GM18867 (cell line): ENCODE results near the gene ZIC4.

Experiments
- ATAC-seq: cut with Tn5 transposase; IDR thresholded peaks from one replicate; pipeline ENCODE4 v1.9.1; 2021; ENCODE audit warnings: mild to moderate bottlenecking, moderate library complexity; ENCODE audit not compliant: unreplicated experiment

The ZIC4 gene

GRCh38 chr3:147405231-147406027 is 914 bp downstream of the ZIC4 start:
- no peak for ATAC-seq

GRCh38 chr3:147404800-147405230 is 1.5 kb downstream of the ZIC4 start:
- no peak for ATAC-seq

- no peak for ATAC-seq
Observed at GRCh38 chr3:147404000-147404799, 2.1 kb downstream of the ZIC4 start.

GRCh38 chr3:147403511-147403910 is 2.8 kb downstream of the ZIC4 start:
- no peak for ATAC-seq

- ATAC-seq = no peak
Observed at GRCh38 chr3:147402159-147402558, 4.2 kb downstream of the ZIC4 start.

- ATAC-seq = no peak
Observed at GRCh38 chr3:147401421-147401820, 4.9 kb downstream of the ZIC4 start.

- ATAC-seq = no peak
Observed at GRCh38 chr3:147400999-147401398, 5.3 kb downstream of the ZIC4 start.

GRCh38 chr3:147400111-147400510 is 6.2 kb downstream of the ZIC4 start:
- no peak for ATAC-seq

- no peak for ATAC-seq
Observed at GRCh38 chr3:147398813-147399534, 7.4 kb downstream of the ZIC4 start.

- ATAC-seq = no peak
Observed at GRCh38 chr3:147397875-147398812, 8.2 kb downstream of the ZIC4 start.

- no peak for ATAC-seq
Observed at GRCh38 chr3:147397155-147397874, 9.0 kb downstream of the ZIC4 start.

GRCh38 chr3:147396712-147397046 is 9.7 kb downstream of the ZIC4 start:
- no peak for ATAC-seq

- ATAC-seq = no peak
Observed at GRCh38 chr3:147395899-147396711, 10.2 kb downstream of the ZIC4 start.

GRCh38 chr3:147394884-147395225 is 11.5 kb downstream of the ZIC4 start:
- no peak for ATAC-seq

- no peak for ATAC-seq
Observed at GRCh38 chr3:147393943-147394883, 12.1 kb downstream of the ZIC4 start.

GRCh38 chr3:147393261-147393942 is 12.9 kb downstream of the ZIC4 start:
- no peak for ATAC-seq

GRCh38 chr3:147392625-147392946 is 13.8 kb downstream of the ZIC4 start:
- no peak for ATAC-seq
